GM21717 (cell line): ENCODE data around the gene CD151.

ENCODE experiments used
- ATAC-seq: cut with Tn5 transposase; IDR thresholded peaks from one replicate; pipeline ENCODE4 v1.9.1; 2021; ENCODE audit warnings: mild to moderate bottlenecking, moderate library complexity; ENCODE audit not compliant: unreplicated experiment

CD151 gene

GRCh38 chr11:841981-842369, 9.2 kb downstream of the CD151 start:
- peak; percentile 24 for ATAC-seq

GRCh38 chr11:842370-843002, 9.7 kb downstream of the CD151 start, which contains the start of the genes POLR2L and TSPAN4:
TSS of gene POLR2L (minus strand) at chr11:842529. CDS start at chr11:842508, 21 bp downstream.
TSS of gene TSPAN4 (plus strand) at chr11:842852. CDS start at chr11:850305, 7,453 bp downstream.
- ATAC-seq, result peak; percentile 40

GRCh38 chr11:843086-843734, 10.5 kb downstream of the CD151 start:
- no peak for ATAC-seq

GRCh38 chr11:843818-844692, 11.3 kb downstream of the CD151 start:
- ATAC-seq, result no peak

- ATAC-seq, result no peak
Measured at GRCh38 chr11:844693-845644, 12.2 kb downstream of the CD151 start.

DNA sequence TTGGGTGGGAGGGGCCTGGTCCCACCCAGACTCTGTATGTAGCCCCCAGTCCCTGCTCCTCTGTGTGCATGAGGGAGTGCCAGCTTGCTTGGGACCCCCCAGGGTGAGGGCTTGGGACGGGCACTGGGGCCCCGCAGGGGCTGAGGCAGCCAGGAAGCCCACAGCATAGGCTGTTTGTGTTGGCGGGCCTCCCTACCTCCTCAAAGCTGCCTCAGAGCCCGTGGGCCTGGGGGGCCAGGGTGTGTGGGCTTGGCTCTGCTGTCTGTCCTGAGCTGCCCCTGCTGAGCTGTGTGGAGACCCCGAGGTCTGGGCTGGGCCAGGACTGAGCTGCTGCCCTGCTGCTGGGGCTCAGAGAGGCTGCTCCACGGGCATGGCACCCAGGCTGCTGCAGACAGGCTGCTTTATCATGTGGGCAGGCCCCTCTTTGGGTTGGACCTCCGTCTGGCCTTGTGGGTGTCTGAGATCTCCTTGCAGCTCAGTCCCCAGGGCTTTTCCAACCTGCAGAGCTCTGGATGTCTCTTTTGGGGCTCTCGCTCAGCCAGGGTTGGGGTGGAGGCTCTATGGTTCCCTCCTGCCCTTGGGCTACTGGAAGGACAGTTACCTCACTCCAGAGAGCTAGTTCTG, 13.2 kb downstream of the CD151 start:
- ATAC-seq, result no peak

DNA sequence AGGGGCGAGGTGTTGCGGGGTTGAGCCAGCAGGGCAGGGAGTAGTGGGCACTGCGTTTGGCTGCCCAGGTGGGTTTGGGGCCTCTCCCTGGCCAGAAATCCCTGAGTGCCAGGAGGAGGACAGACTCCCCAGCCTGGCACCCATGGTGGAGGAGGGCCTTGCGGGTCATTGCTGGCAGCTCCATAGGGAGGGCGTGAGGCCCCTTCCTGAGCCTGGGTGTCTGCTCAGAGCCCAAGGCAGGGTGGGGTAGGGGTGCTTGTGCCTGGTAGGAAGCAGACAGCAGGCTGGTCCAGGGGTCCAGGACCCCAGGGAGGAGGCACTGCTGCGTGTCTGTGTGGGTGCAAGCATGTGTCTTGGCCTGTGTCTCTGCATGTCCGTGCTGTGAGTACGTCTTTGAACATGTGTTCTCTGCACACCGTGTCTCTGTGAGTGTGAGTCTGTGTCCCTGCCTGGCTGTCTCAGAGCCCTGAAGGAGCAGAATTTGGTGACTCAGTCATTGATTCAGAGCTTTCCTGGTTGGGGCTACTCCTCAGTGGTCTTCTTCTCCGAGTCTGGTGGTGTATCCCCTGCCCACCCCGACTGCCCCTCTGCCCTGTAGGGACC, 13.8 kb downstream of the CD151 start:
- ATAC-seq, result no peak

DNA sequence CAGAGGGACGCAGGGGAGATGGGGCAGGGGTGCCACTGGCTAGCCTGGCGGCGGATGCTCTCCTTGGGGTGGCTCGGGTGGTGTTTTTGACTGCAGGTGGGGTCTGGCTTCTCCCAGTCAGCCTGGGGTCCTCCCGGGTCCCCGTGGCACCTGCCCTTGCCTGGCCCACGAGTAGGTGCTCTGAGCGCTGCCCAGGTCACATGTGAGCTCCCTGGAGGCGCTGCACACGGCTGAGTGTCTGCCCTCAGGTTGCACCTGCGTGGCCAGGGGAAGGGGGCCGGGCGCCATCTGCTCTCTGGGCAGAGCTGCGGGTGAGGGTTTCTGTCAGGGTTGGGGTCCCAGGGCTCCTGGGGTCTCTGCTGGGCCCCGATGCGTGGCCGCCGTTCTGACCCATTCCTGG, 15.1 kb downstream of the CD151 start:
- ATAC-seq, result no peak

DNA sequence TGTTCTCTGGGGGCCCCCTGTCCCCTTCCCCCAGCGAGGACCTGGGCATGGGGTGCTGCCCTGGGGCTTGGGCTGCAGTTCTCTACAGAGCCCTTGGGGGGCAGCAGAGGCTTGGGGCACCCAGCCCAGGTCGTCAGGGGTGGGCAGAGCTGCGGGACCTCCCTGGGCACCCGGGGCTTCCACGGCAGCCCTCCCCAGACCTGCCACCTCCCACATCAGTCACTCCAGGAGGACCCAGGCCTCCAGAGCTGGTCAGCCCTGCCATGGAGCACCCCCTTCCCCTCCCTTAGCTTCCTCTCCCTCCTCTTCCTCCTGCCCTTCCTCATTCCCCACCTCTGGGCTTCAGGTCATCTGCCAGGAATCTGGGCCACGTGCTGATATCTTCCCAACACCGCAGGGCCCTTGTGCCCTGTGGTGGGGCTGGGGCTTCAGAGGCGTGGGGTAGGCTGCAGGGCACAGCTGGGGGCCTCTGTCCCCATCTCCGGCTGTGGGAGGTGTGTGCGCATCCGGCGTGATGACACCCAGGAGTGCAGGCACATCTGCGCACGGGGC, 15.7 kb downstream of the CD151 start:
- ATAC-seq, result no peak

GRCh38 chr11:849104-849824, 16.5 kb downstream of the CD151 start:
- no peak for ATAC-seq

- no peak for ATAC-seq
Measured at GRCh38 chr11:849951-850774, 17.4 kb downstream of the CD151 start.

DNA sequence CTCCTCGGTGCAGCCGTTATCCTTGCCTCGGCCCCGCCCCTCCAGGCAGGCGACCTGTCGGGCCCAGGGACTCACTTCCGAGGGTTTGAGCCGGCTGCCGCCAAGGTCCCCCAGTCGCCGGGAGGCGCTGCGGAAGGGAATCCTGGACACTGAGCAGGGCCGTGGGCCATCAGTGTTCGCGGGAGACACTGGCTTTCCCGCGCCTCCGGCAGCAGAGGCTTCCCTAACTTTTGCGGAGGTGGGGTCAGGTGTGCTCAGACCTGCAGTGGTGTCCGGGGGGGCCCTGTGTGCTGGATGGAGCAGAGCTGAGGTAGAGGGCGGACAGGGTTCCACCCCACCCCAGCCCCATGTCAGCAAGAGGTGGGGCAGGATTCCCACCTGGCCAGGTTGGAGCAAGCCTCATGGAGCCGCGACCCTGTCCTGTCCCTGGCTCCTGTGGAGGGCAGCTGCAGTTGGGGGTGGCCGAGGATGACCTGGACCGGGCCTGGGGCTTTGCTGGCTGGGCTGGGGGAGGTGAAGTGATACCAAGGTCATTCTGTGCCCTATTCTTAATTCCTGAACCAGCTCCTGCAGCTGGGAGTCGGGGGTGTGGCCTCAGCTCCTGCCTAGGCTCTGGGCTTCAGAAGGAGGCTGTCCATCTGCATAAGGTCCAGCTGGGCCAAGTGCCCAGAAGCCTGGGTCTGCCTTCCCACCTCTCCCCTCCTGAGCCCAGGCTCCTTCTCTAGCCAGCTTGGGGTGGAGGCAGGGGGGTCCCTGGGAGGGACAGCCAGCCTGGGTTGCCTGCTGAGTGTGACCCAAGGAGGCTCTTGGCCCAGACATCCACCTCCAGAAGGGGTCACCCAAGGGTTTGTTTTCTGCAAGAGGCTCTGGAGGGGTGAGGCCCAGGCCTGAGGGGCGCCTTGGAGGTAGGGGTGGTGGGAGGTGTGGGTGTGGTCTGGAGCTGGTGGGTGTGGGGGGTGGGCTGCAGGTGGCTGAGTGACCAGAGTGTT, 18.3 kb downstream of the CD151 start:
- ATAC-seq, result no peak

DNA sequence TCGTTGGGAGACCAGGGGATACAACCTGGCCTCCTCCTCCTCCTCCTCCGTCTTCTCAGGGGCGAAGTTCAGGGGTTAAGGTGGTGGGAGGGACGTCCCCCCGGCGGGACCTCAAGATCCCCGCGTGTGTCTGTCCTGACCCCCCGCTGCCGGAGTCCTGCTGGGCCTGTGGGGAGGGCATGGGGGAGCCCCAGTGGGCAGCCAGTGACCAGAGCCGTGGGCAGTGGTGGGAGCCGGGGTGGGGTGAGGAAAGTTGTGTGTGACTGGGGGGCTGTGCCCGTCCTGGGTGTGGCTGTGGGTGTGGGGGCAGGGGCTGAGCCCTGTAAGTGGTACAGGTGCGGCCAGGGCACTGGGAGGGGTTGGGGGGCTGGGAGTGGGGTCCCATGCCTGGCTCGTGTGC, 20.0 kb downstream of the CD151 start:
- ATAC-seq, result no peak

DNA sequence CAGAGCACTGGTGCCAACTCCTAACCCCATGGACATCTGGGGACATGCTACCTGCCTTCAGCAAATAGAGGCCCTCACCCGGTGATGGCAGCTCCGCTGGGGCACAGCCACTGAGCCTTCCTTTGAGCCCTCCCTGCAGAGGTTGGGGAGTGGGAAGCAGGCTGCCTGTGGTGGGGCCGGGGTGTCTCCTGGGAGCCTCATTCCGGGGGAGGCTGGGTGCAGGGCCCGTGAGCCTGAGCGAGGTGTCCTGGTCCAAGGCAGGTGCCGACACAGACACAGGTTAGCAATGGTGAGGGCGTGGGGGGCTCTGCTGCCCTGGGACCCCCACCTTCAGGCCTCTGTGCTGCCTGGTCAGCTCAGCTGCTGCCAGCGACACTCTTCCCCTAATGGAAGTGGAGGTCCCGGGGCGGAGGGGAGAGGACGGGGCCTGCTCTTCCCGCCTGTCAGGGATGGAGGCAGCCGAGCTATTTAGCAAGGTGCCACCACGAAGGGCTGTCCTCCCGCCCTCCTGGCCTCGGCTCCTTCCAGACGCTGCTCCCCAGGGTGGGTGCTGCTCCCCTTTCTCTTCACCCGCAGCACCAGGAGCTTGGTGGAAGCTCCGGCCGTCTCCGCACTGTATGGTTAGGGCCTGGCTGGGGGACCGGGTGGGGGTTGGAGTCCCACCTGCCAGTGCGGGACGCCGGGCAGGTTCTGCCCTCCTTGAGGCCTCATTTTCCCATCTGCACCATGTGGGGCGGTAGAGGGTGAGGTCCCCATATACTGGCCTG, 21.1 kb downstream of the CD151 start:
- no peak for ATAC-seq

- ATAC-seq, result no peak
Measured at GRCh38 chr11:854601-855329, 22.0 kb downstream of the CD151 start.
